Loucy (cell line): ENCODE data around the gene RBMS2.

ENCODE experiments used
- H2AFZ ChIP-seq: fragments of 200-600 bp; sonication (generic); 2 replicates; pipeline ENCODE4 v1.6.0; 2016; ENCODE audit warnings: antibody characterized with exemption, mild to moderate bottlenecking, low read length, moderate library complexity
- H3F3A ChIP-seq: fragments of 200-600 bp; 2 replicates; pipeline ENCODE4 v1.6.0; 2016; ENCODE audit warnings: antibody characterized with exemption, low read depth, mild to moderate bottlenecking
- H3K27me3 ChIP-seq: fragments of 200-600 bp; sonication (generic); 2 replicates; pipeline ENCODE4 v1.6.1; 2014; ENCODE audit warnings: low read length, mild to moderate bottlenecking; ENCODE audit not compliant: insufficient read depth, poor library complexity, severe bottlenecking
- H3K36me3 ChIP-seq: fragments of 200-600 bp; sonication (generic); 2 replicates; pipeline ENCODE4 v1.6.1; 2016; ENCODE audit warnings: low read length; ENCODE audit not compliant: insufficient read depth
- H3K4me1 ChIP-seq: fragments of 200-600 bp; sonication (generic); 2 replicates; pipeline ENCODE4 v1.5.1; 2014; ENCODE audit warnings: low read length, mild to moderate bottlenecking; ENCODE audit not compliant: insufficient read depth, poor library complexity, severe bottlenecking
- H3K4me2 ChIP-seq: fragments of 200-600 bp; sonication (generic); 2 replicates; pipeline ENCODE4 v1.6.0; 2014; ENCODE audit warnings: antibody characterized with exemption, low read length, low read depth, mild to moderate bottlenecking; ENCODE audit not compliant: poor library complexity, severe bottlenecking
- H3K4me3 ChIP-seq: fragments of 200-600 bp; sonication (generic); 2 replicates; pipeline ENCODE4 v1.5.1; 2014; ENCODE audit warnings: low read length, mild to moderate bottlenecking, mixed read lengths; ENCODE audit not compliant: poor library complexity, severe bottlenecking
- H3K79me2 ChIP-seq: fragments of 200-600 bp; sonication (generic); 2 replicates; pipeline ENCODE4 v1.6.1; 2014; ENCODE audit warnings: low read length; ENCODE audit not compliant: insufficient read depth
- H3K9ac ChIP-seq: fragments of 200-600 bp; sonication (generic); 2 replicates; pipeline ENCODE4 v1.6.0; 2014; ENCODE audit warnings: mild to moderate bottlenecking, low read depth, low read length, moderate library complexity; ENCODE audit not compliant: poor library complexity, severe bottlenecking
- H3K9me2 ChIP-seq: fragments of 200-600 bp; sonication (generic); replicated peaks from 2 replicates; pipeline ENCODE4 v1.6.1; 2016; ENCODE audit warnings: low read depth, low read length, mixed read lengths
- H3K9me3 ChIP-seq: fragments of 200-600 bp; sonication (generic); 2 replicates; pipeline ENCODE4 v1.6.1; 2014; ENCODE audit warnings: mild to moderate bottlenecking, antibody characterized with exemption, low read length, low read depth; ENCODE audit not compliant: insufficient read depth
- H4K20me1 ChIP-seq: fragments of 200-600 bp; sonication (generic); 2 replicates; pipeline ENCODE4 v1.6.0; 2014; ENCODE audit warnings: antibody characterized with exemption, low read length, mild to moderate bottlenecking; ENCODE audit not compliant: insufficient read depth, poor library complexity, severe bottlenecking
- CTCF ChIP-seq: fragments of 200-600 bp; sonication (generic); conservative IDR thresholded peaks from 2 replicates; pipeline ENCODE4 v1.5.1; 2014; ENCODE audit warnings: mild to moderate bottlenecking, antibody characterized with exemption, low read length
- EZH2phosphoT487 ChIP-seq: fragments of 200-600 bp; IDR thresholded peaks from 2 replicates; pipeline ENCODE4 v1.6.1; 2018; ENCODE audit warnings: antibody characterized with exemption, mild to moderate bottlenecking, moderate library complexity, borderline replicate concordance

Gene RBMS2

GRCh38 chr12:56635806-56636674 lies 114.4 kb downstream of the RBMS2 start:
- Histone ChIP-seq H3K4me1 (peaks cover 52% of the 10 kb centered on the region), H2AFZ (peak overlapping the region; percentile 58)

DNA sequence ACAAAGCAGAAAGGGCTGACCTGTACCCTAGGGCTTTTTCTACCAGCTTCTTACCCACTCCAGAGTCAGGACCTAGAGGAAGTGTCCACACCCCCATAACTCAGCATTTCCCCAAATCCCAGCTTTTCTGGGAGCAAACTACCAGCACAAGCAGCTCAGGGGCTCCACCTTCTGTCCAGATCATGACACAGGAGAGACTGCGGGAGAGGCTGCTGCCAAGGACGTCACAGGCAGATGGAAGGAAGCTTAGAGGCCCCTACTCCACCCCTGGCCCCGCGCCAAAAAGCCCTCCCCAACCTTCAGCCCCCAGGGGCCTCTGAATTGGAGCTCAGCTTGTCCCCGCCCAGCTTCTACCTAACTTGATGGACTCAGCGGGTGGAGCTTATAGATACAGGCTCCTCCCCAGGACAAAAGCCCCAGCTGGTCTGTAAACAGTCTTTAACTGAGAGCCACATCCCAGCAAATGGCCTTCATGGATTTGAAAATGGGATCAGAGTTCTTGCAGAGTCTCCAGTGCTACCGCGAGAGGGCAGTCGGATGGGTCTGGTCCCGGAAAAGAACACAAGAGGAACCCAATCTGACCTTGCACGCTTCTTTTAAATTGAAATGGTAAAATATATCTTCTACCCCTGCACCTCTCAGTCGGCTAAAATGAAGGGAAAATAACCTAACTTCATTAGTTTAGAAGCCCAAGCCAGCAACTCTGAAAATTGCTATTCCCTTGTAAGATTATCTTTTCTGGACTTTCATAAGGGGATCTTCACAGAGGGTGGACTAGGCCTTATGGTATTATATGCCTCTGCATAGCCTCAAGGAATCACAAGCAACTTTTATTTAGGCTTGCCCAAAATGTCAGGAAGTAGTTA lies 115.3 kb downstream of the RBMS2 start:
- no peak for TF ChIP-seq EZH2phosphoT487
- peak; percentile 97 for TF ChIP-seq CTCF
- Histone ChIP-seq H3K9me2 (no peaks in the 10 kb centered on the region), H3K79me2 (peaks cover 55% of the 10 kb centered on the region), H3K9ac (peak overlapping the region; percentile 81), H3K4me1 (peaks cover 46% of the 10 kb centered on the region), H2AFZ (peak overlapping the region; percentile 58), H4K20me1 (peaks cover 41% of the 10 kb centered on the region), H3K36me3 (peaks cover 35% of the 10 kb centered on the region; the same call in 1 of the 2 replicates), H3K27me3 (no peaks in the 10 kb centered on the region), H3K4me2 (peak overlapping the region; percentile 100), H3F3A (peaks cover 13% of the 10 kb centered on the region), H3K4me3 (peak overlapping the region; percentile 90), H3K9me3 (no peaks in the 10 kb centered on the region)

More at GRCh38 chr12:56635806-56636674, 114.4 kb downstream of the RBMS2 start:
- H3K9ac ChIP-seq: peak overlapping the region; percentile 81
- TF ChIP-seq CTCF (no peak), EZH2phosphoT487 (no peak)
- H3K36me3 ChIP-seq: peaks cover 34% of the 10 kb centered on the region; the same call in 1 of the 2 replicates
- H3F3A ChIP-seq: peaks cover 13% of the 10 kb centered on the region
- no peaks in the 10 kb centered on the region for H3K9me3 ChIP-seq
- H3K9me2 ChIP-seq: no peaks in the 10 kb centered on the region
- H3K4me3 ChIP-seq: peak overlapping the region; percentile 90
- H4K20me1 ChIP-seq: peaks cover 36% of the 10 kb centered on the region
- H3K79me2 ChIP-seq: peaks cover 54% of the 10 kb centered on the region
- H3K27me3 ChIP-seq: no peaks in the 10 kb centered on the region
- peak overlapping the region; percentile 100 for H3K4me2 ChIP-seq

DNA sequence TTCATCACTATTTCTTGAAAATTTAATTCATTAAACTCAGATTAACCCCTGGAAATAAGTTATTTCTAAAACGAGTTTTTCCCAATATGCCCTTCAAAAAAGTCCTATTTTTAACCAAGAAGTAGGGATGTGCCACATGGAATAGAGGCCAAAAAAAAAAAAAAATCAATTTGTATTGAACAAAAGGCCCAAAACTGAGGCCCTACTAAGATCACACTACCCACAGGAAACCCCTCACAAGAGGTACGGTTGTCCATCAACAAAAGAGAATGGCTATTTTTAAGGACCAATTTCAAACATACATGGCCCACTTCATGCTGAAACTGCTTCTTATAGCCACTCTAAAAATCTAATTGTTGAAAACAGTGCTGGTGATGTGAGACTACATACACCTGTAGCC lies 116.0 kb downstream of the RBMS2 start:
- H3K9me3 ChIP-seq: no peaks in the 10 kb centered on the region
- H4K20me1 ChIP-seq: peaks cover 46% of the 10 kb centered on the region
- no peaks in the 10 kb centered on the region for H3K9me2 ChIP-seq
- H3K4me1 ChIP-seq: peaks cover 45% of the 10 kb centered on the region
- H3F3A ChIP-seq: peaks cover 13% of the 10 kb centered on the region
- H3K36me3 ChIP-seq: peaks cover 42% of the 10 kb centered on the region; the same call in 1 of the 2 replicates
- peaks cover 58% of the 10 kb centered on the region for H3K79me2 ChIP-seq
- H3K4me2 ChIP-seq: no peak overlapping the region
- H2AFZ ChIP-seq: no peak overlapping the region
- no peak overlapping the region for H3K4me3 ChIP-seq
- H3K27me3 ChIP-seq: no peaks in the 10 kb centered on the region
- no peak overlapping the region for H3K9ac ChIP-seq
- no peak for TF ChIP-seq EZH2phosphoT487
- no peak for TF ChIP-seq CTCF
